Measurements from ENCODE around the gene MACROD2. TPM values are rescaled to one million over a fixed set of nuclear protein-coding genes. Genes with fewer than 3 reads are reported as not detected.
A peak's percentile ranks its signal among the peaks of the same experiment; 100 is the strongest.

The MACROD2 gene
- total and polyA plus RNA-seq, 4 donors: 13.0 to 67.1 (median 20.7) TPM

DNA sequence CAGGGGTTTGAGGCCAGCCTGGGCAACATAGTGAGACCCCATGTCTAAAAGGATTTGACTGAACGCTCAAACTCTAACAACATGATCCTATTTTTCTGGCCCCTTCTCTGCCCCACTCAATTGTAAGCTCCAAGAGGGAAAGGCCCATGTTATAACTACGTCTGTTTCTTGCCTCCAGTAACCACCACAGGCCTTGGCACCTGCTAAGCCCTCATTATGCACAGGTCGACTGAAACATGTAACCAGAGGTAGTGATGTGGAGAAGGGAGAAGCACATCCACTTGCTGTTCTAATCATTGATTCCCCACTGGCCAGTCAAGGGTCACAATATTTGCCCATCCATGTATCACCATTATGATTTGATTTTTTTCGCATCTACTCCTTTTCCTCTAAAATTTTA lies 2102.5 kb downstream of the MACROD2 start:
- no peak overlapping the region for H3K4me3 ChIP-seq
- ATAC-seq (ENCODE audit: insufficient read depth, low FRiP score): no peak
- 93 to 97% methylated on average over 4 of the region's 4 CpGs for WGBS, 2 donors
- H3K4me1 ChIP-seq (ENCODE audit: control insufficient read depth in 5 of 5, insufficient read depth in 5 of 5, low read length in 5 of 5): peaks cover 0 to 5% (median 0%) of the 10 kb centered on the region in 5 donors
- DNase-seq: no peak
- H3K36me3 ChIP-seq (ENCODE audit: control insufficient read depth in 4 of 4, insufficient read depth in 4 of 4, low read length in 4 of 4): no peaks in the 10 kb centered on the region
- H3K27me3 ChIP-seq (ENCODE audit: control insufficient read depth in 3 of 3, insufficient read depth in 3 of 3, low read length in 2 of 3): no peaks in the 10 kb centered on the region
- H3K9ac ChIP-seq (ENCODE audit: insufficient read depth in 1 of 2, low read length in 2 of 2): no peak overlapping the region
- no peak overlapping the region for H3K27ac ChIP-seq (ENCODE audit: low read depth in 1 of 2, low read length in 1 of 2)
- no peaks in the 10 kb centered on the region for H3K9me3 ChIP-seq (ENCODE audit: control insufficient read depth in 4 of 4, insufficient read depth in 3 of 4, low read length in 3 of 4)
- TF ChIP-seq, protein P1, sequence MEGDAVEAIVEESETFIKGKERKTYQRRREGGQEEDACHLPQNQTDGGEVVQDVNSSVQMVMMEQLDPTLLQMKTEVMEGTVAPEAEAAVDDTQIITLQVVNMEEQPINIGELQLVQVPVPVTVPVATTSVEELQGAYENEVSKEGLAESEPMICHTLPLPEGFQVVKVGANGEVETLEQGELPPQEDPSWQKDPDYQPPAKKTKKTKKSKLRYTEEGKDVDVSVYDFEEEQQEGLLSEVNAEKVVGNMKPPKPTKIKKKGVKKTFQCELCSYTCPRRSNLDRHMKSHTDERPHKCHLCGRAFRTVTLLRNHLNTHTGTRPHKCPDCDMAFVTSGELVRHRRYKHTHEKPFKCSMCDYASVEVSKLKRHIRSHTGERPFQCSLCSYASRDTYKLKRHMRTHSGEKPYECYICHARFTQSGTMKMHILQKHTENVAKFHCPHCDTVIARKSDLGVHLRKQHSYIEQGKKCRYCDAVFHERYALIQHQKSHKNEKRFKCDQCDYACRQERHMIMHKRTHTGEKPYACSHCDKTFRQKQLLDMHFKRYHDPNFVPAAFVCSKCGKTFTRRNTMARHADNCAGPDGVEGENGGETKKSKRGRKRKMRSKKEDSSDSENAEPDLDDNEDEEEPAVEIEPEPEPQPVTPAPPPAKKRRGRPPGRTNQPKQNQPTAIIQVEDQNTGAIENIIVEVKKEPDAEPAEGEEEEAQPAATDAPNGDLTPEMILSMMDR (IDR thresholded peaks at IDR 0.05; ENCODE audit: control extremely low read depth, extremely low read depth): no peak

DNA sequence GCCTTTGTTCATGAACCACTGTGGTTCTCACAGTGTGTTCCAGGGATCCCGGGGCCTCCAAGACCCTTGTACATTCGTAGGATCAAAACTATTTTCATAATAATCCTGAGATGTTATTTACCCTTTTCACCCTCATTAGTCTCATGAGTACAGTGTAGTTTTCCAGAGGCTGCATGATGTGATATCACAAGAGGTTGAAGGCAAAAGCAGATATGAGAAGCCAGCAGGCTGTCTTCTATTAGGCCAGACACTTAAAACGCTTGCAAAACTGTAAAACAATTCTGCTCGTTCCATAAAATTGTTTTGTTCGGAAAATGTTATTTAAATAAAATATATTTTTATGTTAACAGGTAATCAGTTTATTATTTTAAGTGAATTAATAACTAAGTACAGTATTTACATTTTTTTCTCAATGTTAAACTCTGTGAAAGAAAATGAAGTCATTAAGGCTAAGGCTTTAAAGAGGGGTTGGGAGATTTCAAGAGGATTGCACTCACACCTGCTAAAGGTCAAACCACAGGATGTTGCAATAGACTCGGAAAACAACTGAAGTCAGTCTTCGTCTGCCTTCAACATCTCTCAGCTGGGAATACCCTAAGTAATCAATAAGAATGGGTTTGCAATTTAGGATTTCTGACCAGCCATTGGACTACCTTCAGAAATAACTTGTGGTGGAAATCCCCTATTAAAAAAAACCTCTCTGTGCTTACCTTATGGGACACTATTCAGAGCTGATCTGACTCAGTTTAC lies 2103.7 kb downstream of the MACROD2 start:
- DNase-seq (peak in 1 of 3 donors; percentile 41), ATAC-seq (ENCODE audit: insufficient read depth, low FRiP score) (peak; percentile 29)
- H3K4me1 ChIP-seq (ENCODE audit: control insufficient read depth in 5 of 5, insufficient read depth in 5 of 5, low read length in 5 of 5): peaks cover 0 to 5% (median 0%) of the 10 kb centered on the region in 5 donors
- WGBS, 2 donors: 48 to 62% methylated on average over 7 of the region's 7 CpGs
- no peak overlapping the region for H3K27ac ChIP-seq (ENCODE audit: low read depth in 1 of 2, low read length in 1 of 2)
- no peaks in the 10 kb centered on the region for H3K27me3 ChIP-seq (ENCODE audit: control insufficient read depth in 3 of 3, insufficient read depth in 3 of 3, low read length in 2 of 3)
- no peaks in the 10 kb centered on the region for H3K36me3 ChIP-seq (ENCODE audit: control insufficient read depth in 4 of 4, insufficient read depth in 4 of 4, low read length in 4 of 4)
- no peak overlapping the region for H3K4me3 ChIP-seq
- H3K9ac ChIP-seq (ENCODE audit: insufficient read depth in 1 of 2, low read length in 2 of 2): no peak overlapping the region
- no peaks in the 10 kb centered on the region for H3K9me3 ChIP-seq (ENCODE audit: control insufficient read depth in 4 of 4, insufficient read depth in 3 of 4, low read length in 3 of 4)
- TF ChIP-seq, protein P1 (IDR thresholded peaks at IDR 0.05; ENCODE audit: control extremely low read depth, extremely low read depth): no peak

DNA sequence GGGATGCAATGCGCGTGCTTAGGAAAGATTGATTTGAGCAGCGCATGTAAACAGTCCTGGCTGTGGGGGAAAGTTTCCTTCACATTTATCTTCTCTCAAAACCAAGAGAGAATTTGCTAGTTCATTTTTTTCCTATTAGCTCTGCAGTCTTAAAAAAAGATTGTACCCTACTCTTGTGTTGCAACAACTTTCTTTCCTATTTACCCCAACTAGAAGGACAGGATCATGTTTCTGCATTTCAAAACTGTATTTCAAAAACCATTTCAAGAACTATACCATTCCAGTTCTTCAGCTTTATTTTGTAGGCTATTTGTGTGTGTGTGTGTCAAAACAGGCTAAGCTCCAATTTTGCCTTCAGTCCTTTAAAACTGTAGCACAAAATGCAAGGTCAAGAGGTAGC lies 2104.8 kb downstream of the MACROD2 start:
- Histone ChIP-seq H3K27ac (ENCODE audit: low read depth in 1 of 2, low read length in 1 of 2) (no peak overlapping the region), H3K9me3 (ENCODE audit: control insufficient read depth in 4 of 4, insufficient read depth in 3 of 4, low read length in 3 of 4) (no peaks in the 10 kb centered on the region), H3K9ac (ENCODE audit: insufficient read depth in 1 of 2, low read length in 2 of 2) (no peak overlapping the region), H3K4me1 (ENCODE audit: control insufficient read depth in 5 of 5, insufficient read depth in 5 of 5, low read length in 5 of 5) (peaks cover 0 to 5% (median 0%) of the 10 kb centered on the region in 5 donors), H3K27me3 (ENCODE audit: control insufficient read depth in 3 of 3, insufficient read depth in 3 of 3, low read length in 2 of 3) (no peaks in the 10 kb centered on the region), H3K4me3 (no peak overlapping the region), H3K36me3 (ENCODE audit: control insufficient read depth in 4 of 4, insufficient read depth in 4 of 4, low read length in 4 of 4) (no peaks in the 10 kb centered on the region)
- ATAC-seq (ENCODE audit: insufficient read depth, low FRiP score) (no peak), DNase-seq (peak in 1 of 3 donors; percentile 26)
- 85 to 94% methylated on average over 3 of the region's 3 CpGs for WGBS, 2 donors
- TF ChIP-seq, protein P1 (IDR thresholded peaks at IDR 0.05; ENCODE audit: control extremely low read depth, extremely low read depth): no peak

All from lung (tissue), 12 donors.